Trophoblast cell (in vitro differentiated cells and primary cell): ENCODE results near the gene PFDN2.

Experiments used
- DNase-seq, 2 donors: peaks; one replicate each; pipeline ENCODE4 v3.0.0-alpha.2; 2016
- H2AFZ ChIP-seq: 2 replicates; pipeline ENCODE4 v1.6.1; 2013; ENCODE audit warnings: low read length, moderate library complexity, mild to moderate bottlenecking; ENCODE audit not compliant: insufficient read depth, poor library complexity
- H2AK5ac ChIP-seq: 2 replicates; pipeline ENCODE4 v1.6.1; 2013; ENCODE audit warnings: mild to moderate bottlenecking, low read length
- H2BK120ac ChIP-seq: 2 replicates; pipeline ENCODE4 v1.6.1; 2013; ENCODE audit warnings: low read length, mild to moderate bottlenecking, moderate library complexity; ENCODE audit not compliant: insufficient read depth, poor library complexity
- H2BK12ac ChIP-seq: 2 replicates; pipeline ENCODE4 v1.6.1; 2013; ENCODE audit warnings: mild to moderate bottlenecking, low read length, moderate library complexity
- H2BK5ac ChIP-seq: 2 replicates; pipeline ENCODE4 v1.6.1; 2013; ENCODE audit warnings: low read length, low read depth, moderate library complexity, mild to moderate bottlenecking; ENCODE audit not compliant: poor library complexity
- H3K14ac ChIP-seq: 2 replicates; pipeline ENCODE4 v1.6.1; 2013; ENCODE audit warnings: mild to moderate bottlenecking, low read length
- H3K18ac ChIP-seq: 2 replicates; pipeline ENCODE4 v1.6.1; 2013; ENCODE audit warnings: mild to moderate bottlenecking, low read length
- H3K23ac ChIP-seq: 2 replicates; pipeline ENCODE4 v1.6.1; 2013; ENCODE audit warnings: low read length
- H3K27ac ChIP-seq: 2 replicates; pipeline ENCODE4 v1.5.1; 2013; ENCODE audit warnings: low read depth, mild to moderate bottlenecking, inconsistent platforms, low read length, moderate library complexity
- H3K27me3 ChIP-seq: 2 replicates; pipeline ENCODE4 v1.6.1; 2013; ENCODE audit warnings: inconsistent platforms, mild to moderate bottlenecking, low read length, moderate library complexity; ENCODE audit not compliant: insufficient read depth
- H3K36me3 ChIP-seq, 2 experiments: 1 replicate in 1 of 2; 2 replicates in 1 of 2; pipeline ENCODE4 v1.6.1; 2013; ENCODE audit warnings: low read length in 2 of 2, mild to moderate bottlenecking in 2 of 2, moderate library complexity in 1 of 2; ENCODE audit not compliant: insufficient read depth in 2 of 2, control insufficient read depth in 1 of 2
- H3K4ac ChIP-seq: 2 replicates; pipeline ENCODE4 v1.6.1; 2013; ENCODE audit warnings: low read depth, mild to moderate bottlenecking, low read length, moderate library complexity
- H3K4me1 ChIP-seq, 2 experiments: 1 replicate in 1 of 2; 2 replicates in 1 of 2; pipeline ENCODE4 v1.6.1; 2013; ENCODE audit warnings: low read length in 2 of 2, mild to moderate bottlenecking in 2 of 2, moderate library complexity in 1 of 2; ENCODE audit not compliant: insufficient read depth in 2 of 2, control insufficient read depth in 1 of 2
- H3K4me2 ChIP-seq: 2 replicates; pipeline ENCODE4 v1.6.1; 2013; ENCODE audit warnings: inconsistent platforms, mild to moderate bottlenecking, low read length, moderate library complexity
- H3K4me3 ChIP-seq: 2 replicates; pipeline ENCODE4 v1.5.1; 2013; ENCODE audit warnings: mild to moderate bottlenecking, low read depth, low read length, inconsistent platforms
- H3K79me1 ChIP-seq: one replicate; pipeline ENCODE4 v1.6.1; 2013; ENCODE audit warnings: low read length
- H3K79me2 ChIP-seq: 2 replicates; pipeline ENCODE4 v1.6.1; 2013; ENCODE audit warnings: low read length, mild to moderate bottlenecking; ENCODE audit not compliant: control insufficient read depth, insufficient read depth, poor library complexity
- H3K9ac ChIP-seq: 2 replicates; pipeline ENCODE4 v1.6.1; 2013; ENCODE audit warnings: mild to moderate bottlenecking, low read length
- H3K9me3 ChIP-seq: 2 replicates; pipeline ENCODE4 v1.6.1; 2013; ENCODE audit warnings: low read depth, mild to moderate bottlenecking, control low read depth, inconsistent platforms, low read length; ENCODE audit not compliant: insufficient read depth
- H4K12ac ChIP-seq: 2 replicates; pipeline ENCODE4 v1.6.1; 2013; ENCODE audit warnings: low read depth, mild to moderate bottlenecking, low read length, moderate library complexity
- H4K8ac ChIP-seq: 2 replicates; pipeline ENCODE4 v1.6.1; 2013; ENCODE audit warnings: low read depth, mild to moderate bottlenecking, low read length, moderate library complexity
- H4K91ac ChIP-seq: one replicate; pipeline ENCODE4 v1.6.1; 2013; ENCODE audit warnings: low read depth, mild to moderate bottlenecking, low read length, moderate library complexity
- WGBS: extraction: QIAGEN DNeasy Blood & Tissue Kit; methylation state at CpG from one replicate; pipeline ENCODE4 v1.1.7; 2013; ENCODE audit warnings: missing lambda C conversion rate; ENCODE audit not compliant: insufficient read length, insufficient coverage; ENCODE audit errors: extremely low coverage; 5-methylcytosine and 5-hydroxymethylcytosine counted together

Gene PFDN2

GRCh38 chr1:161094481-161094880, 23.4 kb downstream of the PFDN2 start:
- no CpG with 5 or more reads among the region's 14 CpGs for WGBS
- DNase-seq: no peak
- Histone ChIP-seq H4K12ac (no peak overlapping the region), H3K27me3 (no peaks in the 10 kb centered on the region), H3K4me1 (peaks cover 35 to 40% of the 10 kb centered on the region in 2 experiments), H3K27ac (no peak overlapping the region), H2BK12ac (no peak overlapping the region), H3K4ac (no peak overlapping the region), H3K4me3 (no peak overlapping the region), H3K36me3 (no peaks in the 10 kb centered on the region), H3K9me3 (no peaks in the 10 kb centered on the region), H3K79me1 (peaks cover 33% of the 10 kb centered on the region), H4K91ac (no peak overlapping the region), H3K79me2 (peaks cover 3% of the 10 kb centered on the region), H2BK5ac (no peak overlapping the region), H4K8ac (no peak overlapping the region), H3K23ac (no peak overlapping the region), H3K4me2 (no peak overlapping the region), H3K18ac (no peak overlapping the region), H2BK120ac (no peak overlapping the region), H3K14ac (no peak overlapping the region), H2AFZ (no peak overlapping the region), H3K9ac (no peak overlapping the region), H2AK5ac (no peak overlapping the region)

DNA sequence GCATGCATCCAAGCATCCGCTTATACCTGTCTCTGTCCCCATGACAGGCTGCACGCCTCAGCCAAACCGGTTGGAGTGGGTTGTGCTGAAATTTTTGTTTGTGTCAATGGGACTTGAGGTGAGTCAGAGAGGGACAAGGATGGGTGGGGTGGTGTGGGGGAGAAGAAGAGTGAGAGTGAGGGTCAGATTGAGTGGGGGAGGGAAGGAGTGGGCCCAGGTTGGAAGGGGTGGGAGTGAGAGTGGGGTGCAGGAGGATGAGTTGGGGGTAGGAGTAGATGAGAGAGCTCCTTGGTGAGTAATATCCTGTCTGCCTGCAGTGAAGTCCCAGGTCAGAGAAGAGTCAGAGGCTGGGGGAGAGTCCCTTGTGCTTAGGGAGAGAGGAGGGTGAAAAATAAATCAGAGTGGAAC, 25.2 kb downstream of the PFDN2 start:
- Histone ChIP-seq H3K27ac (peak overlapping the region; percentile 37), H4K91ac (peak overlapping the region; percentile 56), H3K4ac (no peak overlapping the region), H2BK120ac (no peak overlapping the region), H3K4me1 (peaks cover 41 to 47% of the 10 kb centered on the region in 2 experiments), H3K27me3 (no peaks in the 10 kb centered on the region), H2AFZ (no peak overlapping the region), H3K79me1 (peaks cover 39% of the 10 kb centered on the region), H2AK5ac (no peak overlapping the region), H3K23ac (no peak overlapping the region), H3K79me2 (peaks cover 3% of the 10 kb centered on the region), H3K4me3 (no peak overlapping the region), H2BK12ac (no peak overlapping the region), H4K12ac (no peak overlapping the region), H3K14ac (no peak overlapping the region), H3K18ac (no peak overlapping the region), H3K9ac (no peak overlapping the region), H3K9me3 (no peaks in the 10 kb centered on the region), H3K36me3 (no peaks in the 10 kb centered on the region), H4K8ac (no peak overlapping the region), H2BK5ac (no peak overlapping the region), H3K4me2 (peak overlapping the region; percentile 8)
- no CpG with 5 or more reads among the region's 3 CpGs for WGBS
- peak; percentile 91 to 93 for DNase-seq

- Histone ChIP-seq H2AK5ac (peak overlapping the region; percentile 50), H3K9me3 (no peaks in the 10 kb centered on the region), H2BK5ac (peak overlapping the region; percentile 45), H2BK120ac (peak overlapping the region; percentile 54), H3K4ac (peak overlapping the region; percentile 22), H3K14ac (peak overlapping the region; percentile 29), H3K18ac (peak overlapping the region; percentile 18), H3K27me3 (no peaks in the 10 kb centered on the region), H3K9ac (peak overlapping the region; percentile 11), H3K27ac (peak overlapping the region; percentile 38), H4K91ac (peak overlapping the region; percentile 84), H2AFZ (no peak overlapping the region), H2BK12ac (peak overlapping the region; percentile 81), H4K8ac (no peak overlapping the region), H4K12ac (no peak overlapping the region), H3K4me3 (no peak overlapping the region), H3K36me3 (no peaks in the 10 kb centered on the region), H3K4me1 (peaks cover 43 to 49% of the 10 kb centered on the region in 2 experiments), H3K79me2 (peaks cover 7% of the 10 kb centered on the region), H3K4me2 (peak overlapping the region; percentile 8), H3K23ac (no peak overlapping the region), H3K79me1 (peaks cover 41% of the 10 kb centered on the region)
- peak; percentile 90 to 96 for DNase-seq
- WGBS: no CpG with 5 or more reads among the region's 7 CpGs
Measured at GRCh38 chr1:161091796-161092507, 25.9 kb downstream of the PFDN2 start.

DNA sequence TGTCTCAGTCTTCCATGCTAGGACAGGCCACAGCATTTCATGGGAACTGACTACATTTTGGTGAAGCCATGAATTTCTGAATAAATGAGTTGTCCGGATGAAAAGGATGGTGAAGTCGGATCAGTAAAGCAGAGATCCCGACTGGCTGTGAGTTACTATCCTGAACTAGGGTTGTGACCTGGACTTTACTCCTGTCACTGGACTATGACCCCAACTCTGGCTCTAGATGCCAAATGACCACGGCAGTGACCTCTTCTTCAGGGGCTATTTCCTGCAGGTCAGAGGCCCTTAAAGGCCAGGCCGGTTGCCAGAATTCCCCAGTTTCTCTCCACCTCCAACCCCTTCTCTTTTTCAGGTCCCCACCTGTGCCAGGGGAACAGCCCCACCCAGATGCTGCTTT, 26.7 kb downstream of the PFDN2 start:
- no peak overlapping the region for H3K27ac ChIP-seq
- no CpG with 5 or more reads among the region's 5 CpGs for WGBS
- H3K4ac ChIP-seq: peak overlapping the region; percentile 22

More for the DNA sequence above, 26.7 kb downstream of the PFDN2 start:
- peaks cover 13% of the 10 kb centered on the region for H3K79me2 ChIP-seq
- no peaks in the 10 kb centered on the region for H3K36me3 ChIP-seq
- H3K79me1 ChIP-seq: peaks cover 47% of the 10 kb centered on the region
- H2BK120ac ChIP-seq: peak overlapping the region; percentile 54
- H2BK5ac ChIP-seq: peak overlapping the region; percentile 23
- peak overlapping the region; percentile 84 for H4K91ac ChIP-seq
- no peak for DNase-seq
- H2AFZ ChIP-seq: no peak overlapping the region
- no peak overlapping the region for H3K4me2 ChIP-seq
- H3K4me3 ChIP-seq: no peak overlapping the region
- H3K18ac ChIP-seq: peak overlapping the region; percentile 18
- peak overlapping the region; percentile 50 for H2AK5ac ChIP-seq
- peak overlapping the region; percentile 20 for H3K14ac ChIP-seq
- no peak overlapping the region for H4K12ac ChIP-seq
- no peaks in the 10 kb centered on the region for H3K9me3 ChIP-seq
- H3K23ac ChIP-seq: no peak overlapping the region
- H4K8ac ChIP-seq: no peak overlapping the region
- no peaks in the 10 kb centered on the region for H3K27me3 ChIP-seq
- peaks cover 48 to 57% of the 10 kb centered on the region in 2 experiments for H3K4me1 ChIP-seq
- no peak overlapping the region for H3K9ac ChIP-seq
- peak overlapping the region; percentile 81 for H2BK12ac ChIP-seq
